ENCODE results near the gene REEP6. TPM values are rescaled to one million over a fixed set of nuclear protein-coding genes. Genes with fewer than 3 reads are reported as not detected.

The REEP6 gene
- total RNA-seq, 4 donors from 2014 or later = 0.76 to 3.0 (median 0.77) TPM; not detected in 1

DNA sequence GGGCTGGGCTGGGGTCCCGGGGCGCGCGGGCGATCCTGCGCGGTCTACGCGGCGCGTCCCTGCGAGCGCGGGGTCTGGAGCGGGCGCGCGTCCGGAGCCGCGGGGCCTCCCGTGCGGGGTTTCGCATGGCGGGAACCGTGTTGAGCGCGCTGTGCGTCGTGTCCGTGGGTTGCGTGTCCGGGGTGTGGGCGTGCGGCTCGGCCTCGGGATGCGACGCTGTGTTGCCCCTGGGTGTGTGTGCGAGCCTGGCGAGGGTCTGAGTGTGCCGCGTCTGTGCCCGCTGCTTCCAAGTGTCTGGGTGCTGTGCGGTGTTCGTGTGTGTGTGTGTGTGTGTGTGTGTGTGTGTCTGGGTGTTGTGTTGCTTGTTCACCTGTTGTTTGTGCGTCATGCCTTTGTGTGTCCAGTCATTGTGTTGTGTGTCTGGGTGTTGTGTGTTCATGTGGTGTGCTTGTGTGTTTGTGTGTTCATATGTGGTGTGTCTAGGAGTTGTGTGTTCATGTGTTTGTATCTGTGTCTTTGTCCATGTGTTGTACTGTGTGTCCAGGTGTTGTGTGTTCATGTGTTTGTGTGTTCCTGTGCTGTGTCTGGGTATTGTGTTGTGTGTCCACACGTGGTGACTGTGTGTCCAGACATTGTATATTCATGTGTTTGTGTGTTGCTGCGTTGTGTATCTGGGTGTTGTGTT lies 33.4 kb downstream of the REEP6 start:
- Histone ChIP-seq H3K4me3 (peak overlapping the region in 1 of 2 donors; percentile 5), H3K36me3 (no peaks in the 10 kb centered on the region), H3K27ac (no peak overlapping the region), H3K9me3 (no peaks in the 10 kb centered on the region), H3K4me1 (peaks cover 0 to 15% of the 10 kb centered on the region in 2 donors), H3K27me3 (no peaks in the 10 kb centered on the region)
- intact Hi-C loops (cut with DNase I; ENCODE audit: low total_unique reads) = no loop called here
- TF ChIP-seq, protein P1, sequence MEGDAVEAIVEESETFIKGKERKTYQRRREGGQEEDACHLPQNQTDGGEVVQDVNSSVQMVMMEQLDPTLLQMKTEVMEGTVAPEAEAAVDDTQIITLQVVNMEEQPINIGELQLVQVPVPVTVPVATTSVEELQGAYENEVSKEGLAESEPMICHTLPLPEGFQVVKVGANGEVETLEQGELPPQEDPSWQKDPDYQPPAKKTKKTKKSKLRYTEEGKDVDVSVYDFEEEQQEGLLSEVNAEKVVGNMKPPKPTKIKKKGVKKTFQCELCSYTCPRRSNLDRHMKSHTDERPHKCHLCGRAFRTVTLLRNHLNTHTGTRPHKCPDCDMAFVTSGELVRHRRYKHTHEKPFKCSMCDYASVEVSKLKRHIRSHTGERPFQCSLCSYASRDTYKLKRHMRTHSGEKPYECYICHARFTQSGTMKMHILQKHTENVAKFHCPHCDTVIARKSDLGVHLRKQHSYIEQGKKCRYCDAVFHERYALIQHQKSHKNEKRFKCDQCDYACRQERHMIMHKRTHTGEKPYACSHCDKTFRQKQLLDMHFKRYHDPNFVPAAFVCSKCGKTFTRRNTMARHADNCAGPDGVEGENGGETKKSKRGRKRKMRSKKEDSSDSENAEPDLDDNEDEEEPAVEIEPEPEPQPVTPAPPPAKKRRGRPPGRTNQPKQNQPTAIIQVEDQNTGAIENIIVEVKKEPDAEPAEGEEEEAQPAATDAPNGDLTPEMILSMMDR (IDR thresholded peaks at IDR 0.05) = no peak
- TF ChIP-seq POLR2A (IDR thresholded peaks at IDR 0.05) = no peak
- DNase-seq = no peak

DNA sequence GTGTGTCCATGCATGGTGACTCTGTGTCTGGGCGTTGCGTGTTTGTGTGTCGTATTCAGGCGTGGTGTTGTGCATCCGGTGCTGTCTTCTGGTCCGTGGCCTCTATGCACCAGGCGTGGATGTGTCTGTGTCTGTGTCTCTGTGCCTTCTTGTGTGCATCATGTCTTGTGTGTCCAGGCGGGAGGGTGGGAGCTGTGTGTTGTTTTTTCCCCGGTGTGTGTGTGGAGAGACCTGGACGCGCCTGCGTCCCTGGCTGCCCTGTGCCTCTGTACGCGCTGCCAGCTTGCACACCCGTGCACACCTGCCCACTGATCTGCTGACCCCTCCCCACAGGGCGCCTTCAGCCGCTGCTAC lies 34.0 kb downstream of the REEP6 start:
- intact Hi-C loops (cut with DNase I; ENCODE audit: low total_unique reads) = no loop called here
- no peaks in the 10 kb centered on the region for H3K27me3 ChIP-seq

DNA sequence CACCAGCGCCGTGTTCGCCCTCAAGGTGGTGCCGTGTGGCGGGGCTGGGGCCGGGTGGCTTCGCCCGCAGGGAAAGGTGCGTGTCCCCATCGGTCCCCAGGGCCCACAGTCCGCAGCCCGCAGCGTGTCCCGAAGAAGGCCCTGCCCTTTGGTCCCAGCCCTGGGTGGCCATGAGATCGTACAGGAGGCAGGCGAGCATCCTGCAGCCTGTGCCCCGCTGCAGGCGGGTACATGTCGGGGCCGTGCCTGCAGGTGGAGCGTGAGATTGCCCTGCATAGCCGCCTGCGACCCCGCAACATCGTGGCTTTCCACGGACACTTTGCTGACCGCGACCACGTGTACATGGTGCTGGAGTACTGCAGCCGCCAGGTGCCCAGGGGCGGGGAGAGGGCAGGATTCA lies 34.4 kb downstream of the REEP6 start:
- TF ChIP-seq POLR2A (IDR thresholded peaks at IDR 0.05) = no peak
- TF ChIP-seq, protein P1 (IDR thresholded peaks at IDR 0.05) = no peak
- Histone ChIP-seq H3K36me3 (no peaks in the 10 kb centered on the region), H3K27ac (no peak overlapping the region), H3K9me3 (no peaks in the 10 kb centered on the region), H3K27me3 (no peaks in the 10 kb centered on the region), H3K4me1 (peaks cover 0 to 15% of the 10 kb centered on the region in 2 donors), H3K4me3 (no peak overlapping the region)
- no peak for DNase-seq
- intact Hi-C loops (cut with DNase I; ENCODE audit: low total_unique reads) = no loop called here

More for the DNA sequence above, 34.0 kb downstream of the REEP6 start:
- Histone ChIP-seq H3K36me3 (no peaks in the 10 kb centered on the region), H3K4me3 (no peak overlapping the region), H3K4me1 (peaks cover 0 to 15% of the 10 kb centered on the region in 2 donors), H3K27ac (no peak overlapping the region), H3K9me3 (no peaks in the 10 kb centered on the region)
- TF ChIP-seq, protein P1 (IDR thresholded peaks at IDR 0.05) = no peak
- no peak for TF ChIP-seq POLR2A (IDR thresholded peaks at IDR 0.05)
- DNase-seq = no peak

DNA sequence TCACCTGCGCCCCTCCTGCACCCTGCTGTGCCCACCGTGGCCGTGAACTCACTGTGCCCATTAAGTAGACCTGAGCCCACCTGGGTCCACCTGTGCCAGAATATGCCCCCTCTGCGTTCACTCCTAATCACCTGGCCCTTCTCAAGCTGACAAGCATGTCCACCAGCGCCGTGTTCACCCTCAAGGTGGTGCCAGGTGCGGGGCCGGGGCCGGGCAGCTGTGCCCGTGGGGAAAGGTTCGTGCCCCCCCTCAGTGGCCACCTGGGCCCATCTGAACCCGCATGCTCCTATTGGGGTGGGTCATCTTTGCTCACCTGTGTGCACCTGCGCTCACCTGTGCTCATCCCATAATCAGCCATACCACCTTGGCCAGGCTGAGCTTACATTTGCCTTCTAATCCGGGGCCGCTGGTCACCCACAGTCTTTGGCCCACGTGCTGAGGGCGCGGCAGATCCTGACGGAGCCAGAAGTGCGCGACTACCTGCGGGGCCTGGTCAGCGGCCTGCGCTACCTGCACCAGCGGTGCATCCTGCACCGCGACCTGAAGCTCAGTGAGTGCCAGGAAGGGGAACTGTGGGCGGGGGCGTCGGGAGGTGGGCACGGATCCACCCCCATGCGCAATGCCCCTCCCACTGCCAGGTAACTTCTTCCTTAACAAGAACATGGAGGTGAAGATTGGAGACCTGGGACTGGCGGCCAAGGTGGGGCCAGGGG lies 35.2 kb downstream of the REEP6 start:
- intact Hi-C loops (cut with DNase I; ENCODE audit: low total_unique reads) = no loop called here
- no peak overlapping the region for H3K4me3 ChIP-seq

More for the DNA sequence above, 35.2 kb downstream of the REEP6 start:
- Histone ChIP-seq H3K36me3 (no peaks in the 10 kb centered on the region), H3K27me3 (no peaks in the 10 kb centered on the region), H3K4me1 (peaks cover 0 to 15% of the 10 kb centered on the region in 2 donors), H3K27ac (no peak overlapping the region), H3K9me3 (no peaks in the 10 kb centered on the region)
- TF ChIP-seq, protein P1 (IDR thresholded peaks at IDR 0.05) = no peak
- TF ChIP-seq POLR2A (IDR thresholded peaks at IDR 0.05) = no peak
- DNase-seq = no peak

All from uterus (tissue), 4 donors.